ENCODE data around the gene ZNF729.
"Not testable (repeated sequence)": the region's sequence is repeated elsewhere in the genome, so short reads cannot be mapped to it uniquely, and the experiment has no call there.

The ZNF729 gene

DNA sequence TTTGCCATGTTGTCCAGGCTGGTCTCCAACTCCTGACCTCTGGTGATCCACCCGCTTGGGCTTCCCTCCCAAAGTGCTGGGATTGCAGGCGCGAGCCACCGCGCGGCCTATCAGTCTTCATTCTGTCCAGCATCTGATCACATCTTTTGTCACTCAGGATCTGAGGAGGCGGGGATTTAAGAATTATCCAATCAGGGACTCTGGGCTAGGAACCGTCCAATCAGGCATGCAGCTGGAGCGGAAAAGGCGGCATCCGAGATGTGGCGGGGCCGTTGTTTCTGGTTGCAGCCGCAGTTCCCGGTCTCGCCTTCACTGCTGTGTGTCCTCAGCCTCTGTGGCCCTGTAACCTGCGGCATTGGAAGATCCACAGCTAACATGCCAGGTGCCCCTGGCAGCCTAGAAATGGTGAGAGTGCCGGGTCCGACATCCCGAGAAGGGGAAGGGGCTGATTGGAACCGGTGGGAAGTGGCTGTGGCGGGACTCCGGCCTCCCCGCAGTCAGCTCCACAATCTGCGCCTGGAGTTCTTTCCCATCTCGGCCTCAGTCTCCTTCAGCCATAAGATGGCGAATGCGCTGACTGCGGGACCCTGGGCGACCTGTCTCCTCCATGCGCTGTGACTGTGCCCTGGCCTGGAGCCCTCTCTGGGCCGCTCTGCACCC is at the start of gene ZNF729:
TSS of gene ZNF729 (plus strand) at position 291 of the 660 bp plus-strand sequence. CDS start at position 376, 85 bp downstream.
- no peak for DNase-seq (ENCODE audit: low read depth)

GRCh38 chr19:22256856-22257255 is 29.4 kb upstream of the ZNF729 start:
- DNase-seq (ENCODE audit: low read depth): no peak

DNA sequence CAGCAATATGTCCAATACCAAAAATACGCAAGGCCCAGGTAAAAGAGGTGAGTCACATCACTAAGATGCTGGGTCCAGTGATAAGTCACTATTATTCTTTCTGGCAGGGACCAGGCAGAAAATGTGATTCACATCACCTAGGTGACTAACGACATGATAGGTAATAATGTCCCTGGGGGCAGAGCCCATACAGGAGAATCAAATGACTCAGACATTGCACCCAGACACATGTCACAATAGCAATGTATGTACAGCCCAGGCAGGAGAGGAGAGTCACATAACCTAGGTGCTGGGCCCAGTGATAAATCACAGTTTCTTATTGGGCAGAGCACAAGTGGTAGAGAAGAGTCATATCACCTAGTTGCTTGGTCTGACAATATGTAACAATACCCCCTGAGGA is 28.9 kb upstream of the ZNF729 start:
- no peak for DNase-seq (ENCODE audit: low read depth)

- DNase-seq (ENCODE audit: low read depth): no peak
These were observed 28.3 kb upstream of the ZNF729 start for GRCh38 chr19:22257916-22258315.

GRCh38 chr19:22260499-22260898 is 25.7 kb upstream of the ZNF729 start:
- no peak for DNase-seq (ENCODE audit: low read depth)

GRCh38 chr19:22261596-22261995 is 24.6 kb upstream of the ZNF729 start:
- DNase-seq (ENCODE audit: low read depth): no peak

- DNase-seq (ENCODE audit: low read depth): no peak
These were observed 23.1 kb upstream of the ZNF729 start for GRCh38 chr19:22263121-22263520.

- not testable (repeated sequence) for DNase-seq (ENCODE audit: low read depth)
These were observed 35.3 kb downstream of the ZNF729 start for GRCh38 chr19:22321554-22321953.

- DNase-seq (ENCODE audit: low read depth): no peak
These were observed 40.0 kb downstream of the ZNF729 start for GRCh38 chr19:22326219-22326618.

DNA sequence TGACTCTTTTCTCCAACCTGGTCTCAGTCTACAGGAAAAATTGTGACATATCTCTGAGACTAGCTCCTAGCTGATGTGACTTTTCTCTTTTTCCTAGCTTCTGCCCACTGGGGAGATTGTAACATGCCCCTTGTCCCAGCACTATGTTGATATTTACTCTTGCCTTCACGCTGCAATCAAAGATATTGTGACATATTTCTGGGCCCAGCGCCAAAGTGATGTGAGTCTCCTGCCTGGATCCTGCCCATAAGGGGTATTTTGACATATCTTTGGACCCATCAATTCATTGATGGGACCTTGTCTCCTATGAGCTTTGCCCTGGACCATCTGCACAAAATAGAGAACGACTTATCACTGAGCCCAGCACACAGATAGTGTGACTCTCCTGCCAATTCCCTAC is 41.1 kb downstream of the ZNF729 start:
- DNase-seq (ENCODE audit: low read depth): no peak

DNA sequence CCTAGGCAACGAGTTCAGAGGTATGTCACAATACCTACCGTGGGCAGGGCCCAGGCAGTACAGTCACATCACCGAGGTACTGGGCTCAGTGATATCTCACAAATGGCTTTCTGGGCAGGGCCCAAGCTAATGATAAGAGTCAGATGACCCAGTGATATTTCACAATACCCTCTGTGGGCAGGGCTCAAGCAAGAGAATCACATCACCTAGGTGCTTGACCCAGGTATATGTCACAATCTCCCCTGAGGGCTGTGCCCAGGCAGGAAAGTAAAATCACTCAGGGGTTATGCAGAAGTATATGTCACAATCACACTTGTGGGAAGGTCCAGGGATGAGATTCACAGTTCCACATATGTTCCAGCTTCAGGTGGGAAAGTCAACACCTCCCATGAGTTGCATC is 45.3 kb downstream of the ZNF729 start:
- DNase-seq (ENCODE audit: low read depth): no peak

DNA sequence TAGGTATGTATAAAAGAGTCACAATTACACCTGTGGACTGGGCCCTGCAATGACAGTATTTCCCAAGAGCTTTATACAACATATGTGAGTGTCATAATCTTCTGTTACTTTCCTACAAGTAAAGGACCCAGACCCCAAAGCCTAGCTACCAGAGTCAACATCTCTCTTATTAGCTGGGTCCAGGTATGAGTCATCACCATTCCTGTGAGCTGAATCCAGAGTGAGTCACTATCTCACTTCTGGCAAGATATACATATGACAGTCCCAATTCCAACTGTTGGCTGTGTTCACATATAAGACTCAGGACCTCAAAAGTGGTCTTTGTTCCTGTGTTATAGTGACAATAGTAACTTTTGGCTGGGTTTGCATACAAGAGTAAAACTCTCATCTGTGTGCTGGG is 46.7 kb downstream of the ZNF729 start:
- DNase-seq (ENCODE audit: low read depth): no peak

DNA sequence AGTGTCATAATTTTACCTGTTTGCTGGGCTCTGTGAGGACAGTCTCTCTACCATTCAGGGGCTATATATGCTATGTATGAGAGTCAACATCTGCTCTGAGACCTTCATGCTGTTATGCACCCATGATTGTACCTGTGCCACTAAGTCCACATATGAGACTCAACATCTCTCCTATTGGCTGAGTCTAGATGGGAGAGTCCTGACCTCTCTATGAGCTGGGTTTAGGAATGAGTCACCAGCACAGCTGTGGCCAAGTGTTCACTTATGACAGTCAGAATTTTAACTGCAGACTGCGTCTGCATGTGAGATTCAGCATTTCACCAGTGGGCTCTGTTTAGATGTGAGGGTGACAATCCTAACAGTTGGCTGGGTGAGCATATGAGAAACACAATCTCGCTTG is 49.5 kb downstream of the ZNF729 start:
- no peak for DNase-seq (ENCODE audit: low read depth)

- no peak for DNase-seq (ENCODE audit: low read depth)
These were observed 68.4 kb downstream of the ZNF729 start for GRCh38 chr19:22354665-22355064.

Measured in CMK (cell line).